A549 treated with DMSO at 1 μM for 4 hours (cell line): ENCODE results near the gene MGST3. TPM values are rescaled to one million over a fixed set of nuclear protein-coding genes. Genes with fewer than 3 reads are reported as not detected.

Experiments
- total RNA-seq: library from RNA; stranded (reverse); fragments of 200-300 nt; extraction: Qiagen RNA extraction; gene quantifications from 5 replicates; pipeline ENCODE4 v1.2.3, GENCODE V29; 2022; ENCODE audit warnings: low read depth

Gene MGST3
- 191 to 262 TPM (median 195 TPM) in 5 replicates for total RNA-seq

GRCh38 chr1:165630629-165631341 lies at the start of gene MGST3:
Gene MGST3 (plus strand): TSS chr1:165631234. CDS start chr1:165649848, 18,614 bp downstream.

GRCh38 chr1:165697881-165698760 lies 67.1 kb downstream of the MGST3 start, which contains the start of gene ALDH9A1:
Gene ALDH9A1 (minus strand): TSS chr1:165698562. CDS start chr1:165698558, 4 bp downstream.

Other genes with a start within 250 kb of the MGST3 start
- not detected in 5 replicates for gene RXRG, start 186.1 kb upstream of the MGST3 start, total RNA-seq
- not detected in 5 replicates for gene LRRC52, start 87.2 kb upstream of the MGST3 start, total RNA-seq
- 40.0 to 45.2 TPM (median 40.7 TPM) in 5 replicates for gene ALDH9A1, start 67.3 kb downstream of the MGST3 start, total RNA-seq
- 163 to 185 TPM (median 170 TPM) in 5 replicates for gene TMCO1, start 137.6 kb downstream of the MGST3 start, total RNA-seq
- 111 to 116 TPM (median 115 TPM) in 5 replicates for gene UCK2, start 196.4 kb downstream of the MGST3 start, total RNA-seq